ENCODE measurements around the gene KIF26B. TPM values are rescaled to one million over a fixed set of nuclear protein-coding genes. Genes with fewer than 3 reads are reported as not detected.

The KIF26B gene
- total RNA-seq, result not detected

DNA sequence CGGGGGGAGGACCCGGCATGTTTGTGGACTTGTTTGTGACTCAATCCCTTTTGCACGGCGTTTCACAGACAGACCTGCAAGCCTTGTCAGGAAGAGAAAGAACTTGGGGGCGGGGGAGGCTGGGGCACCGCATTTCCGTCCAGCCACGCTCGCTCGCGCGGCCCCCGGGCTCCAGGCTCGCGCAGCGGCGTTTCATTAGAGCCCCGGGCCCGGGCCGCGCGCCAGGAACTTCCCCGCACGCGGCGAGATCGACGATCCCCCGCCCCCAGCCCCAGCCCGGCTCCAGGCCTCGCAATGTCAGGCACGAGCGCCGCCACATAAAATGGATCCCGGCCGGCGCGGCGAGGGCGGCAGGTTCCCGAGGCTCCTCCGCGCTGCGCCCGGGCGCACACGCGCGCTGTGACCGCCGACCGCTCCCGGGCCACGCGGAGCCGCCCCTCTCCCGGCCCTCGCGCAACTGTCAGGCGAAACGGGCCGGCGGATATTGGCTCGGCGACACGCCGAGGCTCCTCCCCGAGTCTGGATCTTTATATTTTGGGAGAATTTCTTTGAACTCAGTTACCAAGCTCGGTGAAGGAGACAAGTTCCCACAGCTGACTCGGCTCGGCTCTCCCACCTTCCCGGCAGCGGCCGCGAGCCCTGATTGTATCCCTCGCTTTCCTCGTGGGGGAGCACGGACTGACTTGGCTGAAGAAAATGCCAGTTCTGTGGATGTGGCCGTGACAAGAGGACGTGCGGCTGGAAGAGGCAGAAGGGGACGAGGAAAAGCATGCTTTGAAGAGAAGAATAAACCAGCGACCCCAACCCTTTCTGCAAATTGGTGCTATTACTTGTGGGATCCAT lies at the start of gene KIF26B:
KIF26B (plus strand) TSS at position 557 of the 843 bp plus-strand sequence. CDS start 440 bp downstream, outside the sequence.
- DNase-seq, result peak; percentile 19
- CTCF ChIA-PET, result no interaction called here
- Mint-ChIP-seq H3K9me3 (no peaks in the 10 kb centered on the region), H3K4me3 (peak within 1 kb of the TSS; percentile 71), H3K4me1 (peaks cover 24% of the 10 kb centered on the region), H3K27me3 (peaks cover 72% of the 10 kb centered on the region), H3K27ac (peak within 1 kb of the TSS; percentile 33), H3K36me3 (ENCODE audit: low read depth) (no peaks in the 10 kb centered on the region)
- POLR2A ChIA-PET, result no interaction called here

DNA sequence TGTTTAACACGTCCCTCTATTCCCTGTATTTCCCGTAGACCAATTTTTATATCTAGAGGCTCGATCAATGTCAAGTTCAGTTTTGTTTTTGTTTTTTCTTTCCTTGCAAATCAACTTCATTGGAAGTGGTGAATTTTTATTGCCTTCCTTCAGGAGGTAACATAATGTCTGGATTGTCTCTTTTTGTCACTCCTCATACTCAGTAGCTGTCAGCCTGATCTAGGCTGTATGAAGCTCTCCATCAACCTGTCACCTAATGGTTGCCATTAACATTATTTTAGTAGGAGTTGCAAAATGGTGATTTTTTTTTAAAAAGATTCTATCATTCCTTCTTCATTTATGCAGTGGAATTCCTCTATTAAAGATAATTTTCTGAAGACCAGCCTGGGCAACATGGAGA lies 49.7 kb upstream of the KIF26B start:
- H3K4me3 Mint-ChIP-seq, result no peak overlapping the region
- ChIA-PET CTCF (no interaction called here), POLR2A (no interaction called here)

DNA sequence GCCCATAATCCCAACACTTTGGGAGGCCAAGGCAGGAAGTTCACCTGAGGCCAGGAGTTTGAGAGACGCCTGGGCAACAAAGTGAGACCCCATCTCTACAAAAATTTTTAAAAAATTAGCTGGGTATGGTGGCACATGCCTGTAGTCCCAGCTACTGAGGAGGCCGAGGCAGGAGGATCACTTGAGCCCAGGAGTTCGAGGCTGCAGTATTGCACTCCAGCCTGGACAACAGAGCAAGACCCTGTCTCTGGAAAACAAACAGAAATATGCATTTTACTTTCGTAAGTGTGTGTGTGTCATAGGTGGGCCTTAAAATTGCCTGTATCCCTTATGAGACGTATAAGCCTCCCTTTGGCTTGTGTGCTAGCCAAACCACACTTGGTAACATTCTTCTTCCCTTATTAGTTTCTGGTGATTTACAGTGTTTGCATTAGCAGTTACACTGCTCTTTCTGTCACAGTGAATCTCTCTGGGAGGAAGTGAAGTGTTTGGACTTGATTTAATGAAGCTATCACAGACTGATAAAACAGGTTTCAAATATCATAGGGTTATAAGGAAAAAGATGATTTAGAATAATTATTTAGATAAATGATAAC lies 48.9 kb upstream of the KIF26B start:
- CTCF ChIA-PET, result no interaction called here
- Mint-ChIP-seq H3K27me3 (no peaks in the 10 kb centered on the region), H3K27ac (no peak overlapping the region)

More for the DNA sequence above, 49.7 kb upstream of the KIF26B start:
- H3K36me3 Mint-ChIP-seq (ENCODE audit: low read depth), result no peaks in the 10 kb centered on the region
- no peaks in the 10 kb centered on the region for H3K4me1 Mint-ChIP-seq
- DNase-seq, result no peak
- no peaks in the 10 kb centered on the region for H3K27me3 Mint-ChIP-seq
- H3K9me3 Mint-ChIP-seq, result no peaks in the 10 kb centered on the region
- no peak overlapping the region for H3K27ac Mint-ChIP-seq

DNA sequence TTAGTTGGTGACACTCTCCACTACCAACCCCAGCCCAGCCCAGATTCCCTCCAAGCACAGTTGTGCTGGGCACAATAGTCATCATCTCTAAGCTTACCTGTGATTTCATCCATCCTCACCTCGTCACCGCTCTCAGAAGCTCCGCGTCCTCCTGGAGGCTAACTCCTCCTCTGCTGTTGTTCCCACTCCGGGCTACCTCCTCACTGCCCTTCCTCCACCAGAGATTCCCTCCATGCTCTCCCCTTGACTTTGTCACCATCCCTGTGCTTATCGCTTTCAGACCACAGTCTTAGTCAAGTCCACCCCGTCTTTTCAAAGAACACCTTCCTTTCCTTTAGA lies 47.0 kb upstream of the KIF26B start:
- Mint-ChIP-seq H3K36me3 (ENCODE audit: low read depth) (no peaks in the 10 kb centered on the region), H3K27ac (no peak overlapping the region), H3K9me3 (no peaks in the 10 kb centered on the region), H3K4me3 (no peak overlapping the region), H3K4me1 (no peaks in the 10 kb centered on the region), H3K27me3 (no peaks in the 10 kb centered on the region)
- ChIA-PET POLR2A (no interaction called here), CTCF (no interaction called here)
- DNase-seq, result no peak

More for the DNA sequence above, 48.9 kb upstream of the KIF26B start:
- POLR2A ChIA-PET, result no interaction called here
- no peak for DNase-seq
- Mint-ChIP-seq H3K4me3 (no peak overlapping the region), H3K9me3 (no peaks in the 10 kb centered on the region), H3K4me1 (no peaks in the 10 kb centered on the region), H3K36me3 (ENCODE audit: low read depth) (no peaks in the 10 kb centered on the region)

DNA sequence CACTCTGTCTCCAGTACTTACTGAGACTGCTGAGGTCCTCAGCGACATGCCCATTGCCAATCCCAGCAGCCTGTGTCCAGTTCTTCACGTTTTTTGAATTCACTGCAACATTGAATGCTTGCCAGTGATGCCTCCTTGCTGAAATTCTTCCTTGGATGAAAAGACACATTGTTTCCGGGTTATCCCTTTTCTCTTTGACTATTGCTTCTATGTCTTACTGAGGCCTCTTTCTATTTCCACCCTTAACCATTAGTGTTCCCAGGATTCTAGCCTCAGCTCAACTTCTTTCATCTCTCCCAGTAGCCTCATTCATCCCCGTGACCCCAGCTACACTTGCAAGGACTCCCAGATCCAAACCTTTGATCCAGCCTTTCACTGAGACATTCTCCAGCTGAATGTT lies 46.5 kb upstream of the KIF26B start:
- Mint-ChIP-seq H3K36me3 (ENCODE audit: low read depth) (no peaks in the 10 kb centered on the region), H3K27ac (no peak overlapping the region), H3K4me1 (no peaks in the 10 kb centered on the region), H3K27me3 (no peaks in the 10 kb centered on the region), H3K4me3 (no peak overlapping the region), H3K9me3 (no peaks in the 10 kb centered on the region)
- no peak for DNase-seq
- ChIA-PET POLR2A (no interaction called here), CTCF (no interaction called here)

DNA sequence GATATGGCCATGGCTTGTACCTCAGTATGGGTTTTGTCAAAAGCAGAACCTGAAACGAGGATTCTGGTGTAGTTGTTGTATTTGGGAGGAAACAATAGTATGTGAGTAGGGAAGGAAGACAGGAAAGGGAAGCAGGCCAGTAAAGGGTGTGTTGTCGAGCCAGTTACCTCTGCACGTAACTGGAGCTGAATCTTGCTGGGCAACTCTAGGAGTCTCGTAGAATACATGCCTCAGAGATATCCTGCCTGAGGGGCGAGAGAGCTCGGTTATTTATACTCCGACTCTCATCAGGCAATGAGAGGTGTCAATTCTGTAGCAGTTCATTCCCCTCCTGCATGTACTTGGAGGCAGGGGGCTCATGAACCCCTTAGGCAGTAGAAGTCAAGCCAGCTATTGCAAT lies 45.9 kb upstream of the KIF26B start:
- Mint-ChIP-seq H3K27ac (no peak overlapping the region), H3K9me3 (no peaks in the 10 kb centered on the region), H3K27me3 (no peaks in the 10 kb centered on the region), H3K4me3 (no peak overlapping the region), H3K36me3 (ENCODE audit: low read depth) (no peaks in the 10 kb centered on the region), H3K4me1 (no peaks in the 10 kb centered on the region)
- CTCF ChIA-PET, result no interaction called here
- DNase-seq, result no peak
- POLR2A ChIA-PET, result no interaction called here

DNA sequence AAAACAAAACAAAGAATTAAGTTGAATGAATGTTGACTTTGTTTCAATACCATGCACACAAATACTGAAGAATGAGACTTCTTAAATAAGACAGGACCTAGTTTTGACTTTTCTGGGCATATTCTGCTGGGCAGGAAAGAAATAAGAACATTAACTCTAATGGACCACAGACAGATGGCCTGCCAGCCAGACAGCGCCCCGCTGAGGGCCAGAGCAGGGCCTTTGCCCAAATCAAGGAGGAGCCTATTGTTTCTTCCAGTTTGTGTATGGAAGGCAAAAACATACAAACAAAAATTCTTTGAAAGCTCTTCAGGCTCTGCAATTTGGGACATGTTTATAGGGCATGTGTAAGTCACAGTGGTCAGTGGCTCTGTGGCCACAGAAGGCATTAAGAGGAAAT lies 44.4 kb upstream of the KIF26B start:
- no peak overlapping the region for H3K4me3 Mint-ChIP-seq
- POLR2A ChIA-PET, result no interaction called here
- H3K27ac Mint-ChIP-seq, result no peak overlapping the region
- no peaks in the 10 kb centered on the region for H3K4me1 Mint-ChIP-seq
- H3K9me3 Mint-ChIP-seq, result no peaks in the 10 kb centered on the region
- CTCF ChIA-PET, result no interaction called here
- H3K36me3 Mint-ChIP-seq (ENCODE audit: low read depth), result no peaks in the 10 kb centered on the region
- no peak for DNase-seq
- H3K27me3 Mint-ChIP-seq, result no peaks in the 10 kb centered on the region

DNA sequence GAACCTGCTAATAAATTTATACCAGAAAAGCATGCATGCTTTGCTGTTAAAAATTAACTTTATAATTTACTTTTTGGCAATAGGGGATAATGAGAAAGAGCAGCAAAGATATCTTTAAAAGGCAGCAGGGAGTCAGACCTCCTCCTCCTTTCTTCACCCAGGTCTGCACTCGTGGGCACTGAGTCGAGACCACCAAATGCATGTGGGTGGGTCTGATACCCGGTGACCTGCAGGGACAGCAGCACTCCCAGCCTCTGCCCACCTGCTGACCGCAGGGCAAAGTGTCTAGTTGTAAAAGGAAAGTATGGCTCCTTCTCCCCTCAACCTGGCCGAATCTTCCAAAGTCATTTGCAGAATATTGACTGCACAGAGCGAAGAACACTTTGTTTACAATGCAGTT lies 43.7 kb upstream of the KIF26B start:
- no peaks in the 10 kb centered on the region for H3K9me3 Mint-ChIP-seq
- H3K36me3 Mint-ChIP-seq (ENCODE audit: low read depth), result no peaks in the 10 kb centered on the region
- no peaks in the 10 kb centered on the region for H3K4me1 Mint-ChIP-seq
- no peak overlapping the region for H3K27ac Mint-ChIP-seq
- POLR2A ChIA-PET, result no interaction called here
- DNase-seq, result no peak
- H3K27me3 Mint-ChIP-seq, result no peaks in the 10 kb centered on the region
- no peak overlapping the region for H3K4me3 Mint-ChIP-seq
- CTCF ChIA-PET, result no interaction called here

DNA sequence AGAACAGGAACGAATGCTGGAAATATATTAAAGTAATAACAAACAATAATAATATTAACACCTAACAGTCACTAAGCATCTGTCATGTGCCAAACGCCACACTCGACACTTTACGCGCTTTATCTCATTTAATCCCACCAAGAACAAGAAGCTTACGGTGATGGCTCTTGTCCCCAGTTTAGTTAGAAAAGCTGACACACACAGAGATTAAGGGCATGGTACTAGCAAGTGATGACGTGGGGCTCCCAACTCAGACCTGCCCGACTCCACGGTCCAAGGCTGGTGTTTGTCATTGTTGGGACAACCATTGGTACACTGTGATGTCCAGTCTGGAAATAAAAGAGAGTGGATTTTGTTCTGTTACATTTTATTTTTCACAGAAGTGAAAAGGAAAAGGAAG lies 41.1 kb upstream of the KIF26B start:
- ChIA-PET POLR2A (no interaction called here), CTCF (interaction anchor here (0.5 kb wide), 1 partner anchor 348 kb away, joined by 3 read pairs; no protein-coding TSS in a partner anchor)
- H3K9me3 Mint-ChIP-seq, result no peaks in the 10 kb centered on the region
- no peaks in the 10 kb centered on the region for H3K4me1 Mint-ChIP-seq
- H3K27me3 Mint-ChIP-seq, result no peaks in the 10 kb centered on the region
- no peaks in the 10 kb centered on the region for H3K36me3 Mint-ChIP-seq (ENCODE audit: low read depth)
- no peak overlapping the region for H3K4me3 Mint-ChIP-seq
- H3K27ac Mint-ChIP-seq, result no peak overlapping the region
- DNase-seq, result no peak

DNA sequence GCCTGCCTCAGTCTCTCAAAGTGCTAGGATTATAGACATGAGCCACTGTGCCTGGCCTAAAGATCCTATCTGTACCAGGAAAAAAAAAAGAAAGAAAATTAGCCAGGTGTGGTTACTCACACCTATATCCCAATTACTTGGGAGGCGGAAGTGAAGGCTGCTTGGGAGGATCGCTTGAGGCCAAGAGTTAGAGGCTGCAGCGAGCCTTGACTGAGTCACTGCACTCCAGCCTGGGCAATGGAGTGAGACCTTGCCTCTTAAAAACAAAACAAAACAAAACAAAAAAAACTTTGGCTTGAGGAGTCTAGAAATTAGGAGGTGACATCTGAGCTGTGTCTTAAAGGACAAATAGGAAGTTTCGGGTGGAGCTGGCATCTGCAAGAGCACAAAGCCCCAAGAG lies 38.7 kb upstream of the KIF26B start:
- Mint-ChIP-seq H3K4me3 (no peak overlapping the region), H3K27ac (no peak overlapping the region), H3K4me1 (no peaks in the 10 kb centered on the region), H3K9me3 (no peaks in the 10 kb centered on the region), H3K36me3 (ENCODE audit: low read depth) (no peaks in the 10 kb centered on the region), H3K27me3 (no peaks in the 10 kb centered on the region)
- POLR2A ChIA-PET, result no interaction called here
- CTCF ChIA-PET, result no interaction called here
- DNase-seq, result no peak

DNA sequence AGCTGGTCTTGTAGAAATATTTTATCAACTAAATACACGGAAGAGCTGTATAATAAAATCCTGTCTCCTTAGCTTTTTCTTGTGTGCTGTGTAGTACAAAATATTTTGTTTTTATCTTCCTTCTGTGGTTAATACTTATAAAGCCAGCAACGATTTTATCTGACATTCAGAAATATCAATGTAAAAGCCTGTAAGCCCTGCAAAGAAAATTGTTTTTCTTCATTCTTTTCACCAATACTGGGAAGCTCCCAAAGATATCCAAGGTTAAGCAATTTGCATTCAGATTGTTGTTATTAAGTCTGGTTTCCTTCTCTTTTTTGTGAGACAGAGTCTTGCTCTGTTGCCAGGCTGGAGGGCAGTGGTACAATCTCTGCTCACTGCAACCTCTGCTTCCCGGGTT lies 38.0 kb upstream of the KIF26B start:
- H3K4me3 Mint-ChIP-seq, result no peak overlapping the region
- ChIA-PET POLR2A (no interaction called here), CTCF (no interaction called here)
- no peak for DNase-seq
- no peaks in the 10 kb centered on the region for H3K4me1 Mint-ChIP-seq
- no peaks in the 10 kb centered on the region for H3K9me3 Mint-ChIP-seq
- no peaks in the 10 kb centered on the region for H3K36me3 Mint-ChIP-seq (ENCODE audit: low read depth)
- H3K27ac Mint-ChIP-seq, result no peak overlapping the region
- H3K27me3 Mint-ChIP-seq, result no peaks in the 10 kb centered on the region

DNA sequence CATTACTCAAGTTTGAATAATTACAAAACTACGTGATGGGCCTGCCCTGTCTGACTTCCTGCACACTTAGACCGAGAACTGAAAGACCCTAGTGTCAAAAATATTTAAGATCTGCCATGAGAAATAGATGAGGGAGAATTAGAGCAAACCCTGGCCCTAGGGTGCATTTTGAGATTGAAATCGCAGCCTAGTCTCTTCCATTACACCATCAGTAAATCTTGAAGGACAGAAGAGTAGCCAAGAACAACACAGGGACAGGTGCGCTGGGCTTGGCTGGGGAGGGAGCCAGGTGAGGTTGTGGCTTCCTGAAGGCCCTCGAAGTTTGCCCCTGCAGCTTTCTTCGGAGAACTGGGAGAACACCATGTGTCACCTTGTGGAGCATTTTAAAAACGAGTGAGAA lies 36.7 kb upstream of the KIF26B start:
- no peaks in the 10 kb centered on the region for H3K36me3 Mint-ChIP-seq (ENCODE audit: low read depth)
- H3K9me3 Mint-ChIP-seq, result no peaks in the 10 kb centered on the region
- no peak overlapping the region for H3K4me3 Mint-ChIP-seq
- H3K27ac Mint-ChIP-seq, result no peak overlapping the region
- CTCF ChIA-PET, result no interaction called here
- no peaks in the 10 kb centered on the region for H3K27me3 Mint-ChIP-seq
- no peak for DNase-seq
- H3K4me1 Mint-ChIP-seq, result no peaks in the 10 kb centered on the region
- POLR2A ChIA-PET, result no interaction called here

DNA sequence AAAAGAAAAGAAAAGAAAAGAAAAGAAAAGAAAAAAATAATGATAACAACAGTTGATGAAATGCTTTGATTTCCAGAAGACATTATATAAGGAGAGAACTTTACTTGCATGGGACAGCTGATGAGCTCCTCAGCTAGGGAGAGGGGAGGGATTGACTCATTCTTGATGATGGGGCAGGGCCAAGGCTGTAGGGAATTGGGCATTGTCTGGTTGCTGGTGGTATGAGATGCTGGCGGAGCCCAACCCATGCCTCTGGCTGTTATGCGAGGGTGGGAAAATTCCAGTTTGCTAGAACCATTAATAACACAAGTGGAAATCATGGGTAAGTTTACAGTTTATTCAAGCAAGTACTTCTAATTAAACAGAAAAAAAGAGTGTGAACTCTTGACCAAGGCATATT lies 36.0 kb upstream of the KIF26B start:
- H3K27me3 Mint-ChIP-seq, result no peaks in the 10 kb centered on the region
- no peaks in the 10 kb centered on the region for H3K36me3 Mint-ChIP-seq (ENCODE audit: low read depth)
- H3K27ac Mint-ChIP-seq, result no peak overlapping the region
- DNase-seq, result no peak
- CTCF ChIA-PET, result no interaction called here
- H3K9me3 Mint-ChIP-seq, result no peaks in the 10 kb centered on the region
- H3K4me1 Mint-ChIP-seq, result no peaks in the 10 kb centered on the region
- POLR2A ChIA-PET, result no interaction called here
- H3K4me3 Mint-ChIP-seq, result no peak overlapping the region

DNA sequence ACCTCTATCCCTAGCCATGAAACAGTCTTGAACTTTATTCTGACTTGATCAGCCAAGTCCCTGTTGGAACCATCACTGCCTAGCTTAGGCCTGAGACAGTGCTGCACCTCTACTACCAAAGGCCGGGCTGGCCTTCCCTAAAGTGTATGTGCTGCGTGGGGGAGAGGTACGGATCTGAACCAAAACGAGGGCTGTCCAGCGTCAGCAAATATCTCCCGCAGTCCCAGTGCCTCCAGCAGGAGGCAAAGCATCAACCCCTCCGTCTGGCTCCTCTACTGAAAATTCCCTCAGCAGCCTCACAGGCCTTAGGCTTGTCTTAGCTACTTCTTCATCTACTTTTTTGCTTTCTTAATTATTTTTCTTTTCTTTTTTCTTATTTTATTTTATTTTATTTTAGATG lies 33.3 kb upstream of the KIF26B start:
- no peak overlapping the region for H3K27ac Mint-ChIP-seq
- CTCF ChIA-PET, result interaction anchor here (0.5 kb wide), 1 partner anchor 113 kb away, joined by 3 read pairs; no protein-coding TSS in a partner anchor
- H3K4me3 Mint-ChIP-seq, result no peak overlapping the region
- no peaks in the 10 kb centered on the region for H3K27me3 Mint-ChIP-seq
- no peak for DNase-seq
- H3K4me1 Mint-ChIP-seq, result no peaks in the 10 kb centered on the region
- H3K36me3 Mint-ChIP-seq (ENCODE audit: low read depth), result no peaks in the 10 kb centered on the region
- POLR2A ChIA-PET, result no interaction called here
- H3K9me3 Mint-ChIP-seq, result no peaks in the 10 kb centered on the region

Data from activated CD4-positive, alpha-beta T cell treated with anti-CD3 and anti-CD28 coated beads, Interleukin-2, amount 10 ng/mL, durations not matched to agents 7 days and 5 days (primary cell).